ENCODE measurements around the gene TM9SF2. TPM values are rescaled to one million over a fixed set of nuclear protein-coding genes. Genes with fewer than 3 reads are reported as not detected.

TM9SF2 gene
- total RNA-seq, 1 donor from 2014 or later: 118 TPM

GRCh38 chr13:99464441-99464949 lies 36.8 kb upstream of the TM9SF2 start:
- FAIRE-seq: no peak

GRCh38 chr13:99465454-99465853 lies 35.8 kb upstream of the TM9SF2 start:
- H3K27ac Mint-ChIP-seq (ENCODE audit: unreplicated experiment): no peak overlapping the region
- no peaks in the 10 kb centered on the region for H3K36me3 ChIP-seq (ENCODE audit: insufficient read depth, low read length)
- H3K9me3 Mint-ChIP-seq (ENCODE audit: unreplicated experiment): peaks cover 2% of the 10 kb centered on the region
- H3K4me1 Mint-ChIP-seq (ENCODE audit: low read depth, unreplicated experiment): peaks cover 3% of the 10 kb centered on the region
- no peak overlapping the region for H2AFZ ChIP-seq (ENCODE audit: low read depth, low read length)
- peaks cover 3% of the 10 kb centered on the region for H3K4me1 ChIP-seq (ENCODE audit: insufficient read depth, low read length)
- TF ChIP-seq CTCF (IDR thresholded peaks at IDR 0.05; ENCODE audit: insufficient read depth, low read depth, low read length) (no peak), EZH2 (IDR thresholded peaks at IDR 0.05; ENCODE audit: insufficient read depth, low read length) (no peak)
- H3K9me3 ChIP-seq (ENCODE audit: insufficient read depth, low read depth, low read length): no peaks in the 10 kb centered on the region
- H3K4me3 ChIP-seq (ENCODE audit: insufficient read depth, low read depth, low read length): no peak overlapping the region
- H3K79me2 ChIP-seq (ENCODE audit: insufficient read depth, low read length): no peaks in the 10 kb centered on the region
- no peak for DNase-seq (ENCODE audit: low read depth)
- no peak overlapping the region for H3K4me3 Mint-ChIP-seq (ENCODE audit: unreplicated experiment)
- no peaks in the 10 kb centered on the region for H3K36me3 Mint-ChIP-seq (ENCODE audit: low read depth, unreplicated experiment)
- peaks cover 2% of the 10 kb centered on the region for H3K27me3 ChIP-seq (ENCODE audit: insufficient read depth, low read length)
- H3K27me3 Mint-ChIP-seq (ENCODE audit: low read depth, unreplicated experiment): no peaks in the 10 kb centered on the region
- no peaks in the 10 kb centered on the region for H4K20me1 ChIP-seq (ENCODE audit: insufficient read depth, low read length)
- H3K9ac ChIP-seq (ENCODE audit: low read length): no peak overlapping the region
- H3K27ac ChIP-seq (ENCODE audit: low read depth, low read length): no peak overlapping the region
- no peak overlapping the region for H3K4me2 ChIP-seq (ENCODE audit: low read length)
- FAIRE-seq: no peak

More at GRCh38 chr13:99464441-99464949, 36.8 kb upstream of the TM9SF2 start:
- Histone ChIP-seq H3K4me1 (ENCODE audit: insufficient read depth, low read length) (peaks cover 3% of the 10 kb centered on the region), H3K27me3 (ENCODE audit: insufficient read depth, low read length) (peaks cover 2% of the 10 kb centered on the region), H3K36me3 (ENCODE audit: insufficient read depth, low read length) (no peaks in the 10 kb centered on the region), H3K9ac (ENCODE audit: low read length) (no peak overlapping the region), H3K4me2 (ENCODE audit: low read length) (no peak overlapping the region), H2AFZ (ENCODE audit: low read depth, low read length) (peak overlapping the region; percentile 23), H3K4me3 (ENCODE audit: insufficient read depth, low read depth, low read length) (no peak overlapping the region), H3K79me2 (ENCODE audit: insufficient read depth, low read length) (no peaks in the 10 kb centered on the region), H3K9me3 (ENCODE audit: insufficient read depth, low read depth, low read length) (no peaks in the 10 kb centered on the region), H3K27ac (ENCODE audit: low read depth, low read length) (no peak overlapping the region), H4K20me1 (ENCODE audit: insufficient read depth, low read length) (no peaks in the 10 kb centered on the region)
- Mint-ChIP-seq H3K9me3 (ENCODE audit: unreplicated experiment) (peaks cover 2% of the 10 kb centered on the region), H3K27ac (ENCODE audit: unreplicated experiment) (no peak overlapping the region), H3K36me3 (ENCODE audit: low read depth, unreplicated experiment) (no peaks in the 10 kb centered on the region), H3K4me1 (ENCODE audit: low read depth, unreplicated experiment) (peaks cover 3% of the 10 kb centered on the region), H3K4me3 (ENCODE audit: unreplicated experiment) (no peak overlapping the region), H3K27me3 (ENCODE audit: low read depth, unreplicated experiment) (no peaks in the 10 kb centered on the region)
- DNase-seq (ENCODE audit: low read depth): no peak
- TF ChIP-seq EZH2 (IDR thresholded peaks at IDR 0.05; ENCODE audit: insufficient read depth, low read length): no peak
- TF ChIP-seq CTCF (IDR thresholded peaks at IDR 0.05; ENCODE audit: insufficient read depth, low read depth, low read length): no peak

GRCh38 chr13:99467764-99468163 lies 33.5 kb upstream of the TM9SF2 start:
- no peaks in the 10 kb centered on the region for H3K36me3 Mint-ChIP-seq (ENCODE audit: low read depth, unreplicated experiment)
- H3K4me1 Mint-ChIP-seq (ENCODE audit: low read depth, unreplicated experiment): peaks cover 3% of the 10 kb centered on the region
- H3K9me3 Mint-ChIP-seq (ENCODE audit: unreplicated experiment): peaks cover 4% of the 10 kb centered on the region
- Histone ChIP-seq H3K27ac (ENCODE audit: low read depth, low read length) (no peak overlapping the region), H3K4me1 (ENCODE audit: insufficient read depth, low read length) (peaks cover 3% of the 10 kb centered on the region), H3K9ac (ENCODE audit: low read length) (no peak overlapping the region), H3K4me2 (ENCODE audit: low read length) (peak overlapping the region; percentile 21), H3K79me2 (ENCODE audit: insufficient read depth, low read length) (no peaks in the 10 kb centered on the region), H3K36me3 (ENCODE audit: insufficient read depth, low read length) (no peaks in the 10 kb centered on the region), H3K9me3 (ENCODE audit: insufficient read depth, low read depth, low read length) (no peaks in the 10 kb centered on the region), H3K27me3 (ENCODE audit: insufficient read depth, low read length) (peaks cover 2% of the 10 kb centered on the region), H2AFZ (ENCODE audit: low read depth, low read length) (no peak overlapping the region), H4K20me1 (ENCODE audit: insufficient read depth, low read length) (no peaks in the 10 kb centered on the region), H3K4me3 (ENCODE audit: insufficient read depth, low read depth, low read length) (no peak overlapping the region)
- FAIRE-seq (no peak), DNase-seq (ENCODE audit: low read depth) (peak; percentile 59)
- peaks cover 10% of the 10 kb centered on the region for H3K27me3 Mint-ChIP-seq (ENCODE audit: low read depth, unreplicated experiment)
- H3K27ac Mint-ChIP-seq (ENCODE audit: unreplicated experiment): no peak overlapping the region
- no peak for TF ChIP-seq CTCF (IDR thresholded peaks at IDR 0.05; ENCODE audit: insufficient read depth, low read depth, low read length)
- no peak for TF ChIP-seq EZH2 (IDR thresholded peaks at IDR 0.05; ENCODE audit: insufficient read depth, low read length)
- no peak overlapping the region for H3K4me3 Mint-ChIP-seq (ENCODE audit: unreplicated experiment)

Measured in astrocyte (in vitro differentiated cells and primary cell).